Colonic mucosa (tissue), 4 donors: ENCODE measurements around the gene DNAI2. TPM values are rescaled to one million over a fixed set of nuclear protein-coding genes. Genes with fewer than 3 reads are reported as not detected.

Experiments used
- DNase-seq: peaks from one replicate; pipeline ENCODE4 v3.0.0-alpha.2; 2020
- H3K27ac ChIP-seq: fragments of 200-600 bp; one replicate; pipeline ENCODE4 v1.8.0; 2021
- H3K27me3 ChIP-seq: fragments of 200-600 bp; one replicate; pipeline ENCODE4 v1.8.0; 2021
- H3K36me3 ChIP-seq: fragments of 200-600 bp; one replicate; pipeline ENCODE4 v1.8.0; 2021
- H3K4me1 ChIP-seq: fragments of 200-600 bp; one replicate; pipeline ENCODE4 v1.8.0; 2021; ENCODE audit warnings: mild to moderate bottlenecking
- H3K4me3 ChIP-seq: fragments of 200-600 bp; one replicate; pipeline ENCODE4 v1.8.0; 2021
- H3K9ac ChIP-seq, 2 donors: one replicate each; pipeline ENCODE4 v1.7.0; 2013; ENCODE audit warnings: control low read depth in 2 of 2, low read depth in 2 of 2, low read length in 2 of 2
- H3K9me3 ChIP-seq: fragments of 200-600 bp; one replicate; pipeline ENCODE4 v1.8.0; 2021
- CTCF ChIP-seq: fragments of 200-600 bp; IDR thresholded peaks from one replicate; pipeline ENCODE4 v1.8.0; 2022; ENCODE audit warnings: antibody characterized with exemption, mild to moderate bottlenecking
- intact Hi-C: fragments of 100-400 bp; cut with DNase I; formaldehyde crosslinking; loops from one replicate; pipeline ENCODE4 v1.14.1; 2022
- total RNA-seq, 2 donors: library from RNA; stranded (reverse); fragmentation: NEBNext Ultra II Directional in 1 of 2; extraction: Animal tissue kit (Norgen Biotek cat#: 25700) in 1 of 2; gene quantifications; one replicate each; pipeline ENCODE4 v1.2.1, GENCODE V29; 2021
- donor health status: healthy.
- donor health status: DM: no; HTN: no; CAD: no.
- donor health status: DM: no; HTN: no; CAD: no.

Gene DNAI2
- total RNA-seq, 2 donors from 2014 or later, result not detected

- no peaks in the 10 kb centered on the region for H3K9me3 ChIP-seq
- no peaks in the 10 kb centered on the region for H3K36me3 ChIP-seq
- no peaks in the 10 kb centered on the region for H3K27me3 ChIP-seq
- no peak overlapping the region for H3K27ac ChIP-seq
- no peaks in the 10 kb centered on the region for H3K4me1 ChIP-seq
- no peak overlapping the region for H3K4me3 ChIP-seq
- TF ChIP-seq CTCF, result no peak
- intact Hi-C loops, result loop anchor here (5.0 kb wide), 1 partner anchor 86 kb away; the partner anchor contains the start of gene TTYH2
- no peak overlapping the region for H3K9ac ChIP-seq
- no peak for DNase-seq
Observed at GRCh38 chr17:74298778-74299177, 24.7 kb downstream of the DNAI2 start.

- H3K4me1 ChIP-seq, result no peaks in the 10 kb centered on the region
- no peak for DNase-seq
- H3K27ac ChIP-seq, result no peak overlapping the region
- H3K9ac ChIP-seq, result no peak overlapping the region
- no peaks in the 10 kb centered on the region for H3K27me3 ChIP-seq
- no peaks in the 10 kb centered on the region for H3K36me3 ChIP-seq
- no peaks in the 10 kb centered on the region for H3K9me3 ChIP-seq
- H3K4me3 ChIP-seq, result no peak overlapping the region
- intact Hi-C loops, result loop anchor here (5.0 kb wide), 2 partner anchors 58 to 87 kb away; partner anchors contain the start of gene TTYH2
- no peak for TF ChIP-seq CTCF
Observed at GRCh38 chr17:74299226-74300009, 25.4 kb downstream of the DNAI2 start.

- intact Hi-C loops, result loop anchor here (5.0 kb wide), 1 partner anchor 54 kb away; no protein-coding TSS in a partner anchor
- Histone ChIP-seq H3K27ac (no peak overlapping the region), H3K9me3 (no peaks in the 10 kb centered on the region), H3K4me1 (no peaks in the 10 kb centered on the region), H3K27me3 (no peaks in the 10 kb centered on the region), H3K9ac (no peak overlapping the region), H3K36me3 (no peaks in the 10 kb centered on the region), H3K4me3 (no peak overlapping the region)
- TF ChIP-seq CTCF, result no peak
- no peak for DNase-seq
Observed at GRCh38 chr17:74303305-74303704, 29.3 kb downstream of the DNAI2 start.

GRCh38 chr17:74304184-74304583, 30.1 kb downstream of the DNAI2 start:
- Histone ChIP-seq H3K9ac (no peak overlapping the region), H3K9me3 (no peaks in the 10 kb centered on the region), H3K4me3 (no peak overlapping the region), H3K27ac (no peak overlapping the region), H3K4me1 (no peaks in the 10 kb centered on the region), H3K36me3 (no peaks in the 10 kb centered on the region), H3K27me3 (no peaks in the 10 kb centered on the region)
- DNase-seq, result no peak
- intact Hi-C loops, result loop anchor here (5.0 kb wide), 1 partner anchor 53 kb away; no protein-coding TSS in a partner anchor
- TF ChIP-seq CTCF, result no peak

GRCh38 chr17:74305865-74306654, 32.0 kb downstream of the DNAI2 start:
- no peak for TF ChIP-seq CTCF
- no peak overlapping the region for H3K9ac ChIP-seq
- H3K36me3 ChIP-seq, result no peaks in the 10 kb centered on the region
- no peak overlapping the region for H3K27ac ChIP-seq
- no peak overlapping the region for H3K4me3 ChIP-seq
- no peak for DNase-seq
- intact Hi-C loops, result no loop called here
- H3K27me3 ChIP-seq, result no peaks in the 10 kb centered on the region
- no peaks in the 10 kb centered on the region for H3K9me3 ChIP-seq
- no peaks in the 10 kb centered on the region for H3K4me1 ChIP-seq
